GM23338 (cell line): ENCODE measurements around the gene CD34. TPM values are rescaled to one million over a fixed set of nuclear protein-coding genes. Genes with fewer than 3 reads are reported as not detected.

ENCODE experiments used
- ATAC-seq: fragments of 200-7000 bp; cut with Tn5 transposase; 3 replicates; pipeline ENCODE4 v1.9.1; 2020
- DNase-seq: peaks from one replicate; pipeline ENCODE4 v3.0.0-alpha.2; 2015; ENCODE audit warnings: low spot score
- H2AFZ ChIP-seq: fragments of 200-600 bp; sonication (generic); 2 replicates; pipeline ENCODE4 v1.8.0; 2016; ENCODE audit warnings: antibody characterized with exemption, mild to moderate bottlenecking, moderate library complexity
- H3F3A ChIP-seq: fragments of 200-600 bp; sonication (generic); replicated peaks from 2 replicates; pipeline ENCODE4 v1.8.0; 2017; ENCODE audit warnings: antibody characterized with exemption, mixed run types, low read depth
- H3K27ac ChIP-seq: fragments of 200-600 bp; sonication (generic); 2 replicates; pipeline ENCODE4 v1.6.1; 2016; ENCODE audit warnings: low read depth
- H3K27me3 ChIP-seq: fragments of 200-600 bp; sonication (generic); 2 replicates; pipeline ENCODE4 v1.8.0; 2016; ENCODE audit warnings: mild to moderate bottlenecking, mixed run types, moderate library complexity; ENCODE audit not compliant: insufficient read depth
- H3K36me3 ChIP-seq: fragments of 200-600 bp; sonication (generic); 2 replicates; pipeline ENCODE4 v1.8.0; 2016; ENCODE audit warnings: mild to moderate bottlenecking; ENCODE audit not compliant: insufficient read depth
- H3K4me1 ChIP-seq: fragments of 200-600 bp; sonication (generic); 2 replicates; pipeline ENCODE4 v1.8.0; 2016; ENCODE audit warnings: mild to moderate bottlenecking, moderate library complexity; ENCODE audit not compliant: insufficient read depth
- H3K4me2 ChIP-seq: fragments of 200-600 bp; sonication (generic); 2 replicates; pipeline ENCODE4 v1.7.1; 2017; ENCODE audit warnings: mixed run types
- H3K4me3 ChIP-seq: fragments of 200-600 bp; sonication (generic); 2 replicates; pipeline ENCODE4 v1.6.1; 2016; ENCODE audit warnings: mixed run types
- H3K79me2 ChIP-seq: fragments of 200-600 bp; sonication (generic); replicated peaks from 2 replicates; pipeline ENCODE4 v1.8.0; 2017; ENCODE audit warnings: mild to moderate bottlenecking; ENCODE audit not compliant: insufficient read depth
- H3K9me2 ChIP-seq: fragments of 200-600 bp; sonication (generic); 2 replicates; pipeline ENCODE4 v1.8.0; 2017; ENCODE audit not compliant: insufficient read depth
- H4K20me1 ChIP-seq: fragments of 200-600 bp; sonication (generic); replicated peaks from 2 replicates; pipeline ENCODE4 v1.8.0; 2017; ENCODE audit warnings: mild to moderate bottlenecking; ENCODE audit not compliant: insufficient read depth
- H3K27ac Mint-ChIP-seq: 2 replicates; pipeline ENCODE4 v1.8.0; 2020; ENCODE audit warnings: inconsistent platforms, mild to moderate bottlenecking, moderate library complexity, mixed read lengths
- H3K27me3 Mint-ChIP-seq: 3 replicates; pipeline ENCODE4 v1.8.0; 2022; ENCODE audit warnings: low read depth, mild to moderate bottlenecking, moderate library complexity, mixed read lengths, inconsistent platforms; ENCODE audit not compliant: insufficient read depth, poor library complexity
- H3K36me3 Mint-ChIP-seq: 3 replicates; pipeline ENCODE4 v1.8.0; 2021; ENCODE audit warnings: low read depth, mild to moderate bottlenecking, inconsistent platforms, moderate library complexity, mixed read lengths
- H3K4me1 Mint-ChIP-seq: 3 replicates; pipeline ENCODE4 v1.8.0; 2020; ENCODE audit warnings: mild to moderate bottlenecking, inconsistent platforms, mixed read lengths
- H3K4me3 Mint-ChIP-seq: 3 replicates; pipeline ENCODE4 v1.8.0; 2021; ENCODE audit warnings: moderate library complexity, mild to moderate bottlenecking, inconsistent platforms, mixed read lengths
- H3K9me3 Mint-ChIP-seq: 3 replicates; pipeline ENCODE4 v1.8.0; 2020; ENCODE audit warnings: moderate library complexity, mild to moderate bottlenecking, inconsistent platforms, mixed read lengths
- CREB1 ChIP-seq: fragments of 250-450 bp; sonication (Bioruptor Pico); IDR thresholded peaks from 2 replicates; pipeline ENCODE4 v1.5.0; 2020; ENCODE audit warnings: low read depth, mild to moderate bottlenecking, moderate library complexity
- JUNB ChIP-seq: IDR thresholded peaks from one replicate; pipeline ENCODE4 v1.6.1; 2016; ENCODE audit warnings: antibody characterized with exemption; ENCODE audit not compliant: unreplicated experiment
- NANOG ChIP-seq: IDR thresholded peaks from 2 replicates; pipeline ENCODE4 v1.6.1; 2016; ENCODE audit warnings: antibody characterized with exemption, borderline replicate concordance
- POLR2AphosphoS5 ChIP-seq: IDR thresholded peaks from 2 replicates; pipeline ENCODE4 v1.6.1; 2016; ENCODE audit warnings: antibody characterized with exemption, low read depth
- STAT1 ChIP-seq: IDR thresholded peaks from one replicate; pipeline ENCODE4 v1.6.1; 2016; ENCODE audit warnings: antibody characterized with exemption; ENCODE audit not compliant: unreplicated experiment
- ZNF331 ChIP-seq: fragments of 250-450 bp; sonication (Bioruptor Pico); IDR thresholded peaks from 2 replicates; pipeline ENCODE4 v1.5.0; 2020; ENCODE audit warnings: low read depth, mild to moderate bottlenecking, moderate library complexity
- polyA plus RNA-seq: library from polyadenylated mRNA; unstranded; fragments of >200 nt; fragmentation: Nextera tagmentation; extraction: Ambion mirVana; gene quantifications from 2 replicates; pipeline ENCODE4 v1.2.1, GENCODE V29; 2016
- total RNA-seq: library from RNA; depleted of rRNA; stranded (reverse); fragments of >200 nt; shearing (Covaris generic); gene quantifications from 2 replicates; pipeline ENCODE4 v1.2.3, GENCODE V29; 2014
- TF ChIP-seq, protein P1 (sequence below): fragments of 250-450 bp; sonication (Bioruptor Pico); IDR thresholded peaks from 2 replicates; pipeline ENCODE4 v1.5.0; 2020; ENCODE audit warnings: mild to moderate bottlenecking, moderate library complexity
- TF ChIP-seq, protein P2 (sequence below), 2 experiments: fragments of 200-600 bp in 1 of 2; sonication (generic) in 1 of 2; conservative IDR thresholded peaks; 2 replicates each; pipeline versions ENCODE4 v1.5.1 to v1.6.1; 2016 to 2017; ENCODE audit warnings: antibody characterized with exemption in 2 of 2, low read depth in 2 of 2, mild to moderate bottlenecking in 2 of 2, moderate library complexity in 1 of 2
- TF ChIP-seq, protein P3 (sequence below): IDR thresholded peaks from 2 replicates; pipeline ENCODE4 v1.6.1; 2016; ENCODE audit warnings: antibody characterized with exemption
- TF ChIP-seq, protein P4 (sequence below): IDR thresholded peaks from one replicate; pipeline ENCODE4 v1.6.1; 2018; ENCODE audit warnings: antibody characterized with exemption; ENCODE audit not compliant: unreplicated experiment

Gene CD34
- total and polyA plus RNA-seq, 2 experiments from 2014 or later: 0.07 to 0.18 TPM

DNA sequence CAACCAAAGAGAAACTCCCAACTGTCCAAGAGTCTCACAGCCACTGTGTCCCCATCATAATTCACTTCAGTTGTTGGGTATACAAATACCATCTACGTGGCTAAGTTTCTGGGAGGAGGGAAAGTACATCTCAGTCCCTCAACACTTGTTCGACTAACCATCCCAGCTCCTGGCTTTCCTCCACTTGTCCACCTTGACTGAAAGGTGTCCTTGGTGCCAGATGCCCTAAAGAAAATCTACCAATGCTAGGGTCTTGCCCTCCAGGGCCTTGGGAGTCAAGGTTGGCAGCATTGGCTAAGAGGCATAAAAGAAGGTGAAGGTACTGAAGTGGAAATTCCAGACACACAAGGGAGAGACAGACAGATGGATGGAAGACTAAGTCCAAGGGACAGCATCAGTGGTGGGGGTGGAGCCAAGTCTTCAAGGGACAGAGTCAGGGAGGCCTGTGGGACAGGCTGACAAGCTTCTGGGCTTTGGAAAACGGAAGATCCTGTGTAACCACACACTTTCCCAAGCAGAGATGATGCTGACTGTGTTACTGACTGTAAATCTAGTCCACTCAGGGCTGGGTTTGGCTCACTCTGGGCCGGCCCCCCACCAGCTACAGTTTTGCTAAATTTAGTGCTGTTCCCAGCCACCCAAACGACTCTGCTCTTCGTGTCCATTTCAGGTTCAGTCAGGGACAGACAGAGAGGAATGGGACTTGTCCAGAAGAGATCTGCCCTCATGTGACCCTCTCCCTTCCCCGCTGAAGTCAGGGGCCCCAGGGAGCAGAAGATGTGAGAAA lies 60.1 kb downstream of the CD34 start (continued):
- TF ChIP-seq, protein P1, sequence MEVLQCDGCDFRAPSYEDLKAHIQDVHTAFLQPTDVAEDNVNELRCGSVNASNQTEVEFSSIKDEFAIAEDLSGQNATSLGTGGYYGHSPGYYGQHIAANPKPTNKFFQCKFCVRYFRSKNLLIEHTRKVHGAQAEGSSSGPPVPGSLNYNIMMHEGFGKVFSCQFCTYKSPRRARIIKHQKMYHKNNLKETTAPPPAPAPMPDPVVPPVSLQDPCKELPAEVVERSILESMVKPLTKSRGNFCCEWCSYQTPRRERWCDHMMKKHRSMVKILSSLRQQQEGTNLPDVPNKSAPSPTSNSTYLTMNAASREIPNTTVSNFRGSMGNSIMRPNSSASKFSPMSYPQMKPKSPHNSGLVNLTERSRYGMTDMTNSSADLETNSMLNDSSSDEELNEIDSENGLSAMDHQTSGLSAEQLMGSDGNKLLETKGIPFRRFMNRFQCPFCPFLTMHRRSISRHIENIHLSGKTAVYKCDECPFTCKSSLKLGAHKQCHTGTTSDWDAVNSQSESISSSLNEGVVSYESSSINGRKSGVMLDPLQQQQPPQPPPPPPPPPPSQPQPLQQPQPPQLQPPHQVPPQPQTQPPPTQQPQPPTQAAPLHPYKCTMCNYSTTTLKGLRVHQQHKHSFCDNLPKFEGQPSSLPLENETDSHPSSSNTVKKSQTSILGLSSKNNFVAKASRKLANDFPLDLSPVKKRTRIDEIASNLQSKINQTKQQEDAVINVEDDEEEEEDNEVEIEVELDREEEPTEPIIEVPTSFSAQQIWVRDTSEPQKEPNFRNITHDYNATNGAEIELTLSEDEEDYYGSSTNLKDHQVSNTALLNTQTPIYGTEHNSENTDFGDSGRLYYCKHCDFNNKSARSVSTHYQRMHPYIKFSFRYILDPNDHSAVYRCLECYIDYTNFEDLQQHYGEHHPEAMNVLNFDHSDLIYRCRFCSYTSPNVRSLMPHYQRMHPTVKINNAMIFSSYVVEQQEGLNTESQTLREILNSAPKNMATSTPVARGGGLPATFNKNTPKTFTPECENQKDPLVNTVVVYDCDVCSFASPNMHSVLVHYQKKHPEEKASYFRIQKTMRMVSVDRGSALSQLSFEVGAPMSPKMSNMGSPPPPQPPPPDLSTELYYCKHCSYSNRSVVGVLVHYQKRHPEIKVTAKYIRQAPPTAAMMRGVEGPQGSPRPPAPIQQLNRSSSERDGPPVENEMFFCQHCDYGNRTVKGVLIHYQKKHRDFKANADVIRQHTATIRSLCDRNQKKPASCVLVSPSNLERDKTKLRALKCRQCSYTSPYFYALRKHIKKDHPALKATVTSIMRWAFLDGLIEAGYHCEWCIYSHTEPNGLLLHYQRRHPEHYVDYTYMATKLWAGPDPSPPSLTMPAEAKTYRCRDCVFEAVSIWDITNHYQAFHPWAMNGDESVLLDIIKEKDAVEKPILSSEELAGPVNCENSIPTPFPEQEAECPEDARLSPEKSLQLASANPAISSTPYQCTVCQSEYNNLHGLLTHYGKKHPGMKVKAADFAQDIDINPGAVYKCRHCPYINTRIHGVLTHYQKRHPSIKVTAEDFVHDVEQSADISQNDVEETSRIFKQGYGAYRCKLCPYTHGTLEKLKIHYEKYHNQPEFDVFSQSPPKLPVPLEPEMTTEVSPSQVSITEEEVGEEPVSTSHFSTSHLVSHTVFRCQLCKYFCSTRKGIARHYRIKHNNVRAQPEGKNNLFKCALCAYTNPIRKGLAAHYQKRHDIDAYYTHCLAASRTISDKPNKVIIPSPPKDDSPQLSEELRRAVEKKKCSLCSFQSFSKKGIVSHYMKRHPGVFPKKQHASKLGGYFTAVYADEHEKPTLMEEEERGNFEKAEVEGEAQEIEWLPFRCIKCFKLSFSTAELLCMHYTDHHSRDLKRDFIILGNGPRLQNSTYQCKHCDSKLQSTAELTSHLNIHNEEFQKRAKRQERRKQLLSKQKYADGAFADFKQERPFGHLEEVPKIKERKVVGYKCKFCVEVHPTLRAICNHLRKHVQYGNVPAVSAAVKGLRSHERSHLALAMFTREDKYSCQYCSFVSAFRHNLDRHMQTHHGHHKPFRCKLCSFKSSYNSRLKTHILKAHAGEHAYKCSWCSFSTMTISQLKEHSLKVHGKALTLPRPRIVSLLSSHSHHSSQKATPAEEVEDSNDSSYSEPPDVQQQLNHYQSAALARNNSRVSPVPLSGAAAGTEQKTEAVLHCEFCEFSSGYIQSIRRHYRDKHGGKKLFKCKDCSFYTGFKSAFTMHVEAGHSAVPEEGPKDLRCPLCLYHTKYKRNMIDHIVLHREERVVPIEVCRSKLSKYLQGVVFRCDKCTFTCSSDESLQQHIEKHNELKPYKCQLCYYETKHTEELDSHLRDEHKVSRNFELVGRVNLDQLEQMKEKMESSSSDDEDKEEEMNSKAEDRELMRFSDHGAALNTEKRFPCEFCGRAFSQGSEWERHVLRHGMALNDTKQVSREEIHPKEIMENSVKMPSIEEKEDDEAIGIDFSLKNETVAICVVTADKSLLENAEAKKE: no peak
- no peak for TF ChIP-seq STAT1

DNA sequence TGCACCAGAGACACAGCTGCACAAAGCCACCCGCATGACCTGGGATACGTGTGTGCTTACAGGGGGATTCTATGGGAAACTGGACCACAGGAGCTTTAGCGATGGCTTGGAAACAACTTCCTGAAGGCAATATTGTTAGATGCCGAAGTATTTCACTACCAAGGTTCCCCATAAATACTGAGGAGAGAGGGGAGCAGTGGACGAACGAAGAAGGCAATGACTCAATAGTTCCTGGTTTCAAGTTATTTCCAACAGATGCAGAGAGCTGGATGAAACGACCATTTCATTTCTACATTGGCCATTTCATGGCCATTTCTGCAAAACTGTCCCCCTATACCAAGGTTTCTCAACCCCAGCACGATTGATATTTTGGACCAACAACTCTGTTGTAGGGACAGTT lies 61.3 kb downstream of the CD34 start:
- Histone ChIP-seq H2AFZ (no peak overlapping the region), H3K4me3 (no peak overlapping the region), H4K20me1 (no peaks in the 10 kb centered on the region), H3K9me2 (0 out of 2 replicates have a peak, but pooled peaks cover 9% of the 10 kb centered on the region), H3K27me3 (no peaks in the 10 kb centered on the region), H3K4me2 (no peak overlapping the region), H3F3A (no peaks in the 10 kb centered on the region), H3K27ac (no peak overlapping the region), H3K36me3 (no peaks in the 10 kb centered on the region), H3K79me2 (no peaks in the 10 kb centered on the region), H3K4me1 (peaks cover 10% of the 10 kb centered on the region)
- Mint-ChIP-seq H3K9me3 (no peaks in the 10 kb centered on the region), H3K4me3 (no peak overlapping the region), H3K27me3 (peaks cover 7% of the 10 kb centered on the region), H3K36me3 (no peaks in the 10 kb centered on the region), H3K4me1 (peaks cover 8% of the 10 kb centered on the region), H3K27ac (no peak overlapping the region)
- no peak for ATAC-seq
- no peak for DNase-seq
- TF ChIP-seq, protein P2, sequence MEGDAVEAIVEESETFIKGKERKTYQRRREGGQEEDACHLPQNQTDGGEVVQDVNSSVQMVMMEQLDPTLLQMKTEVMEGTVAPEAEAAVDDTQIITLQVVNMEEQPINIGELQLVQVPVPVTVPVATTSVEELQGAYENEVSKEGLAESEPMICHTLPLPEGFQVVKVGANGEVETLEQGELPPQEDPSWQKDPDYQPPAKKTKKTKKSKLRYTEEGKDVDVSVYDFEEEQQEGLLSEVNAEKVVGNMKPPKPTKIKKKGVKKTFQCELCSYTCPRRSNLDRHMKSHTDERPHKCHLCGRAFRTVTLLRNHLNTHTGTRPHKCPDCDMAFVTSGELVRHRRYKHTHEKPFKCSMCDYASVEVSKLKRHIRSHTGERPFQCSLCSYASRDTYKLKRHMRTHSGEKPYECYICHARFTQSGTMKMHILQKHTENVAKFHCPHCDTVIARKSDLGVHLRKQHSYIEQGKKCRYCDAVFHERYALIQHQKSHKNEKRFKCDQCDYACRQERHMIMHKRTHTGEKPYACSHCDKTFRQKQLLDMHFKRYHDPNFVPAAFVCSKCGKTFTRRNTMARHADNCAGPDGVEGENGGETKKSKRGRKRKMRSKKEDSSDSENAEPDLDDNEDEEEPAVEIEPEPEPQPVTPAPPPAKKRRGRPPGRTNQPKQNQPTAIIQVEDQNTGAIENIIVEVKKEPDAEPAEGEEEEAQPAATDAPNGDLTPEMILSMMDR (conservative IDR thresholded peaks at IDR 0.05; ENCODE audit: low read depth in 2 of 2): no peak
- TF ChIP-seq JUNB (no peak), POLR2AphosphoS5 (no peak), CREB1 (no peak), NANOG (no peak), ZNF331 (CRISPR knock-in tag) (no peak)
- TF ChIP-seq, protein P3, sequence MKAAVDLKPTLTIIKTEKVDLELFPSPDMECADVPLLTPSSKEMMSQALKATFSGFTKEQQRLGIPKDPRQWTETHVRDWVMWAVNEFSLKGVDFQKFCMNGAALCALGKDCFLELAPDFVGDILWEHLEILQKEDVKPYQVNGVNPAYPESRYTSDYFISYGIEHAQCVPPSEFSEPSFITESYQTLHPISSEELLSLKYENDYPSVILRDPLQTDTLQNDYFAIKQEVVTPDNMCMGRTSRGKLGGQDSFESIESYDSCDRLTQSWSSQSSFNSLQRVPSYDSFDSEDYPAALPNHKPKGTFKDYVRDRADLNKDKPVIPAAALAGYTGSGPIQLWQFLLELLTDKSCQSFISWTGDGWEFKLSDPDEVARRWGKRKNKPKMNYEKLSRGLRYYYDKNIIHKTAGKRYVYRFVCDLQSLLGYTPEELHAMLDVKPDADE: no peak
- TF ChIP-seq, protein P4, sequence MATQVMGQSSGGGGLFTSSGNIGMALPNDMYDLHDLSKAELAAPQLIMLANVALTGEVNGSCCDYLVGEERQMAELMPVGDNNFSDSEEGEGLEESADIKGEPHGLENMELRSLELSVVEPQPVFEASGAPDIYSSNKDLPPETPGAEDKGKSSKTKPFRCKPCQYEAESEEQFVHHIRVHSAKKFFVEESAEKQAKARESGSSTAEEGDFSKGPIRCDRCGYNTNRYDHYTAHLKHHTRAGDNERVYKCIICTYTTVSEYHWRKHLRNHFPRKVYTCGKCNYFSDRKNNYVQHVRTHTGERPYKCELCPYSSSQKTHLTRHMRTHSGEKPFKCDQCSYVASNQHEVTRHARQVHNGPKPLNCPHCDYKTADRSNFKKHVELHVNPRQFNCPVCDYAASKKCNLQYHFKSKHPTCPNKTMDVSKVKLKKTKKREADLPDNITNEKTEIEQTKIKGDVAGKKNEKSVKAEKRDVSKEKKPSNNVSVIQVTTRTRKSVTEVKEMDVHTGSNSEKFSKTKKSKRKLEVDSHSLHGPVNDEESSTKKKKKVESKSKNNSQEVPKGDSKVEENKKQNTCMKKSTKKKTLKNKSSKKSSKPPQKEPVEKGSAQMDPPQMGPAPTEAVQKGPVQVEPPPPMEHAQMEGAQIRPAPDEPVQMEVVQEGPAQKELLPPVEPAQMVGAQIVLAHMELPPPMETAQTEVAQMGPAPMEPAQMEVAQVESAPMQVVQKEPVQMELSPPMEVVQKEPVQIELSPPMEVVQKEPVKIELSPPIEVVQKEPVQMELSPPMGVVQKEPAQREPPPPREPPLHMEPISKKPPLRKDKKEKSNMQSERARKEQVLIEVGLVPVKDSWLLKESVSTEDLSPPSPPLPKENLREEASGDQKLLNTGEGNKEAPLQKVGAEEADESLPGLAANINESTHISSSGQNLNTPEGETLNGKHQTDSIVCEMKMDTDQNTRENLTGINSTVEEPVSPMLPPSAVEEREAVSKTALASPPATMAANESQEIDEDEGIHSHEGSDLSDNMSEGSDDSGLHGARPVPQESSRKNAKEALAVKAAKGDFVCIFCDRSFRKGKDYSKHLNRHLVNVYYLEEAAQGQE: no peak
